Measurements from ENCODE around the gene LRG1.

LRG1 gene

GRCh38 chr19:4575267-4576015 is 35.6 kb upstream of the LRG1 start:
- TF ChIP-seq CTCF (IDR thresholded peaks at IDR 0.05; ENCODE audit: borderline replicate concordance, insufficient read depth, low read depth, low read length) = no peak
- no peak overlapping the region for H3K4me3 ChIP-seq (ENCODE audit: low read depth, low read length)

- TF ChIP-seq CTCF (IDR thresholded peaks at IDR 0.05; ENCODE audit: borderline replicate concordance, insufficient read depth, low read depth, low read length) = no peak
- no peak overlapping the region for H3K4me3 ChIP-seq (ENCODE audit: low read depth, low read length)
Measured at GRCh38 chr19:4573682-4574081, 33.8 kb upstream of the LRG1 start.

- no peak for TF ChIP-seq CTCF (IDR thresholded peaks at IDR 0.05; ENCODE audit: borderline replicate concordance, insufficient read depth, low read depth, low read length)
- H3K4me3 ChIP-seq (ENCODE audit: low read depth, low read length) = no peak overlapping the region
Measured at GRCh38 chr19:4571305-4571917, 31.6 kb upstream of the LRG1 start.

GRCh38 chr19:4570916-4571304 is 31.1 kb upstream of the LRG1 start:
- no peak for TF ChIP-seq CTCF (IDR thresholded peaks at IDR 0.05; ENCODE audit: borderline replicate concordance, insufficient read depth, low read depth, low read length)
- no peak overlapping the region for H3K4me3 ChIP-seq (ENCODE audit: low read depth, low read length)

GRCh38 chr19:4570402-4570801 is 30.6 kb upstream of the LRG1 start:
- H3K4me3 ChIP-seq (ENCODE audit: low read depth, low read length) = no peak overlapping the region
- TF ChIP-seq CTCF (IDR thresholded peaks at IDR 0.05; ENCODE audit: borderline replicate concordance, insufficient read depth, low read depth, low read length) = no peak

- TF ChIP-seq CTCF (IDR thresholded peaks at IDR 0.05; ENCODE audit: borderline replicate concordance, insufficient read depth, low read depth, low read length) = no peak
Measured at GRCh38 chr19:4568886-4569285, 29.1 kb upstream of the LRG1 start.

GRCh38 chr19:4567584-4568071 is 27.8 kb upstream of the LRG1 start:
- TF ChIP-seq CTCF (IDR thresholded peaks at IDR 0.05; ENCODE audit: borderline replicate concordance, insufficient read depth, low read depth, low read length) = peak; percentile 87
- no peak overlapping the region for H3K4me3 ChIP-seq (ENCODE audit: low read depth, low read length)

More at GRCh38 chr19:4568886-4569285, 29.1 kb upstream of the LRG1 start:
- H3K4me3 ChIP-seq (ENCODE audit: low read depth, low read length) = no peak overlapping the region
